ENCODE measurements around the gene CCDC197.

Gene CCDC197

GRCh38 chr14:93975791-93976476 is 21.2 kb upstream of the CCDC197 start:
- TF ChIP-seq MAX (IDR thresholded peaks at IDR 0.05; ENCODE audit: low read depth, low read length), result no peak
- no peak for TF ChIP-seq POLR2A (IDR thresholded peaks at IDR 0.05; ENCODE audit: extremely low read depth, insufficient read length)
- TF ChIP-seq, protein P1, sequence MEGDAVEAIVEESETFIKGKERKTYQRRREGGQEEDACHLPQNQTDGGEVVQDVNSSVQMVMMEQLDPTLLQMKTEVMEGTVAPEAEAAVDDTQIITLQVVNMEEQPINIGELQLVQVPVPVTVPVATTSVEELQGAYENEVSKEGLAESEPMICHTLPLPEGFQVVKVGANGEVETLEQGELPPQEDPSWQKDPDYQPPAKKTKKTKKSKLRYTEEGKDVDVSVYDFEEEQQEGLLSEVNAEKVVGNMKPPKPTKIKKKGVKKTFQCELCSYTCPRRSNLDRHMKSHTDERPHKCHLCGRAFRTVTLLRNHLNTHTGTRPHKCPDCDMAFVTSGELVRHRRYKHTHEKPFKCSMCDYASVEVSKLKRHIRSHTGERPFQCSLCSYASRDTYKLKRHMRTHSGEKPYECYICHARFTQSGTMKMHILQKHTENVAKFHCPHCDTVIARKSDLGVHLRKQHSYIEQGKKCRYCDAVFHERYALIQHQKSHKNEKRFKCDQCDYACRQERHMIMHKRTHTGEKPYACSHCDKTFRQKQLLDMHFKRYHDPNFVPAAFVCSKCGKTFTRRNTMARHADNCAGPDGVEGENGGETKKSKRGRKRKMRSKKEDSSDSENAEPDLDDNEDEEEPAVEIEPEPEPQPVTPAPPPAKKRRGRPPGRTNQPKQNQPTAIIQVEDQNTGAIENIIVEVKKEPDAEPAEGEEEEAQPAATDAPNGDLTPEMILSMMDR (IDR thresholded peaks at IDR 0.05; ENCODE audit: low read depth, low read length), result no peak
- TF ChIP-seq MYC (IDR thresholded peaks at IDR 0.05; ENCODE audit: low read depth, low read length), result no peak
- no peak overlapping the region for H3K4me3 ChIP-seq (ENCODE audit: low read depth, low read length)
- DNase-seq (ENCODE audit: low read depth), result no peak

DNA sequence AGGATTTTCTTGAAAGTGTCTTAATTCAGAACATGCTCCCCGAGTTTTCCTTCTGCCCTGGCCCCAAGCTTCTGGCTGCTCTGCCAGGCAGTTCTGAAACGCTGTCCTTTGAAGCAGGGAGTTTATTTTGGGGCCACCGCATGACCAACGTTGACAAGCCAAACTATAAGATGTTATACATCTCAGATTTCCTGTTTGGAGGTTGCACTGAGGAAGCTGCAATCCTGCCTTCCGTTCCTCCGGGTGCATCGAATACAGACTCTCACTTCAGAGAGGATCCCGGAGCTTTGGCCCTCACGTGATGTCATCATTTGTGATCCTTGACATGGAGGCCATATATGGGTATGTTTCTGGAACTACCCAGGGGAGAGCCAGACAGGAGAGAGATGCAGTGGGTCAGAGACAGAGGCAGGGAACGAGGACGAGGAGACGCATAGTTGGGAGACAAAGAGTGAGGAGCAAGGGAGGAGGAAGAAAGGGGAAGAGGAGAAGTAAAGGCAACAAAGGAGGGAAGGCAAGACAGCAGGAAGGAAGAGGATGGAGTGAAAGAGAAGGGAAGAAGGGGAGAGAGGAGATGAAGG is 20.5 kb upstream of the CCDC197 start, which contains the start of gene ASB2:
TSS of gene ASB2 (minus strand) at position 94 of the 581 bp plus-strand sequence. CDS start 12,031 bp downstream, outside the sequence.
- no peak for DNase-seq (ENCODE audit: low read depth)
- H3K4me3 ChIP-seq (ENCODE audit: low read depth, low read length), result no peak within 1 kb of the TSS

GRCh38 chr14:93977171-93977570 is 19.9 kb upstream of the CCDC197 start:
- no peak overlapping the region for H3K4me3 ChIP-seq (ENCODE audit: low read depth, low read length)
- TF ChIP-seq MAX (IDR thresholded peaks at IDR 0.05; ENCODE audit: low read depth, low read length) (no peak), MYC (IDR thresholded peaks at IDR 0.05; ENCODE audit: low read depth, low read length) (no peak), POLR2A (IDR thresholded peaks at IDR 0.05; ENCODE audit: extremely low read depth, insufficient read length) (no peak)
- no peak for DNase-seq (ENCODE audit: low read depth)

More for the DNA sequence above, 20.5 kb upstream of the CCDC197 start, which contains the start of gene ASB2:
- TF ChIP-seq, protein P1 (IDR thresholded peaks at IDR 0.05; ENCODE audit: low read depth, low read length), result no peak
- TF ChIP-seq MAX (IDR thresholded peaks at IDR 0.05; ENCODE audit: low read depth, low read length) (no peak), MYC (IDR thresholded peaks at IDR 0.05; ENCODE audit: low read depth, low read length) (no peak), POLR2A (IDR thresholded peaks at IDR 0.05; ENCODE audit: extremely low read depth, insufficient read length) (no peak)

- TF ChIP-seq POLR2A (IDR thresholded peaks at IDR 0.05; ENCODE audit: extremely low read depth, insufficient read length), result no peak
- TF ChIP-seq MYC (IDR thresholded peaks at IDR 0.05; ENCODE audit: low read depth, low read length), result peak; percentile 50; the same call in 1 of the 2 replicates
- TF ChIP-seq MAX (IDR thresholded peaks at IDR 0.05; ENCODE audit: low read depth, low read length), result peak; percentile 69; the same call in 1 of the 2 replicates
- TF ChIP-seq, protein P1 (IDR thresholded peaks at IDR 0.05; ENCODE audit: low read depth, low read length), result no peak
- DNase-seq (ENCODE audit: low read depth), result peak; percentile 64
- no peak overlapping the region for H3K4me3 ChIP-seq (ENCODE audit: low read depth, low read length)
Measured at GRCh38 chr14:93977790-93978581, 19.1 kb upstream of the CCDC197 start.

GRCh38 chr14:93978735-93979134 is 18.4 kb upstream of the CCDC197 start:
- no peak overlapping the region for H3K4me3 ChIP-seq (ENCODE audit: low read depth, low read length)
- DNase-seq (ENCODE audit: low read depth), result no peak
- TF ChIP-seq, protein P1 (IDR thresholded peaks at IDR 0.05; ENCODE audit: low read depth, low read length), result no peak
- TF ChIP-seq POLR2A (IDR thresholded peaks at IDR 0.05; ENCODE audit: extremely low read depth, insufficient read length), result no peak
- TF ChIP-seq MAX (IDR thresholded peaks at IDR 0.05; ENCODE audit: low read depth, low read length), result no peak
- no peak for TF ChIP-seq MYC (IDR thresholded peaks at IDR 0.05; ENCODE audit: low read depth, low read length)
